OCI-LY3 (cell line): ENCODE results near the gene ACCSL.
A peak's percentile ranks its signal among the peaks of the same experiment; 100 is the strongest.

Source experiments
- H2AFZ ChIP-seq: fragments of 200-600, 300-600 bp; shearing (Covaris generic); 2 replicates; pipeline ENCODE4 v1.6.0; 2014; ENCODE audit warnings: antibody characterized with exemption, low read depth, low read length
- H3K27ac ChIP-seq: fragments of 200-600, 300-600 bp; sonication (generic); 2 replicates; pipeline ENCODE4 v1.5.1; 2014; ENCODE audit warnings: mild to moderate bottlenecking, low read length, moderate library complexity, mixed read lengths
- H3K27me3 ChIP-seq: fragments of 200-600, 300-600 bp; sonication (generic); 2 replicates; pipeline ENCODE4 v1.6.1; 2014; ENCODE audit warnings: low read depth, low read length, mixed read lengths
- H3K36me3 ChIP-seq: fragments of 200-600, 300-600 bp; sonication (generic); replicated peaks from 2 replicates; pipeline ENCODE3; 2014; ENCODE audit warnings: low read depth, low read length, mixed read lengths
- H3K4me1 ChIP-seq: fragments of 300-600, 200-600 bp; sonication (generic); 2 replicates; pipeline ENCODE4 v1.6.1; 2014; ENCODE audit warnings: low read length, mixed read lengths
- H3K4me2 ChIP-seq: fragments of 200-600, 300-600 bp; sonication (generic); 2 replicates; pipeline ENCODE4 v1.6.1; 2014; ENCODE audit warnings: low read length, mixed read lengths
- H3K4me3 ChIP-seq: fragments of 300-600, 200-600 bp; sonication (generic); 2 replicates; pipeline ENCODE4 v1.5.1; 2014; ENCODE audit warnings: antibody characterized with exemption, mild to moderate bottlenecking, low read length, moderate library complexity
- H3K79me2 ChIP-seq: fragments of 300-600, 200-600 bp; shearing (Covaris generic); 2 replicates; pipeline ENCODE4 v1.6.1; 2014; ENCODE audit warnings: mild to moderate bottlenecking, low read length, mixed read lengths
- H3K9ac ChIP-seq: fragments of 300-600, 200-600 bp; shearing (Covaris generic); 2 replicates; pipeline ENCODE4 v1.6.0; 2014; ENCODE audit warnings: mild to moderate bottlenecking, low read length, moderate library complexity
- H3K9me3 ChIP-seq: fragments of 200-600, 300-600 bp; shearing (Covaris generic); 2 replicates; pipeline ENCODE4 v1.6.1; 2014; ENCODE audit warnings: low read length, mixed read lengths; ENCODE audit not compliant: insufficient read depth
- H4K20me1 ChIP-seq: fragments of 200-600, 300-600 bp; sonication (generic); 2 replicates; pipeline ENCODE4 v1.6.1; 2016; ENCODE audit warnings: low read length, mixed read lengths; ENCODE audit not compliant: insufficient read depth
- EZH2phosphoT487 ChIP-seq: fragments of 200-600 bp; shearing (Covaris generic); IDR thresholded peaks from 2 replicates; pipeline ENCODE4 v1.6.1; 2018; ENCODE audit warnings: antibody characterized with exemption, mixed run types, low read depth
- TF ChIP-seq, protein P1 (sequence below): fragments of 200-600, 300-600 bp; sonication (generic); IDR thresholded peaks from 2 replicates; pipeline ENCODE4 v1.5.1; 2014; ENCODE audit warnings: antibody characterized with exemption, low read length, low read depth

The ACCSL gene

DNA sequence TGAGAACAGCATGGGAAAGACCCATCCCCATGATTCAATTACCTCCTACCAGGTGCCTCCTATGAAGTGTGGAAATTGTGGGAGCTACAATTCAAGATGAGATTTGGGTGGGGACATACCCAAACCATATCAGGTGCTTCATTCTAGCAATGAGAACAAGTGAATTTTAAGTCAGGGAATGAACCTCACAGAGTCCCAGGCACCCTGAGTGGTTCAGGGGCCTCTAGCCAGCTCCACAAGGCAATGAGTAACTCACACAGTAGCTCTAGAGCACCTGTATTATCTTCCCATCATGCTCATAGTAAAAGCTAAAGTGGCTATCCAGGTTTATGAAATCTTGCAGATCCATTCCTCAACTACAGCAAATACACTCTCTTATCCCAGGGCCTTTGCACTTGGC is 13.1 kb upstream of the ACCSL start:
- Histone ChIP-seq H3K4me1 (peaks cover 77% of the 10 kb centered on the region), H3K9ac (peak overlapping the region; percentile 69), H3K27ac (peak overlapping the region; percentile 97), H3K36me3 (peaks cover 7% of the 10 kb centered on the region), H3K4me3 (no peak overlapping the region), H4K20me1 (no peaks in the 10 kb centered on the region), H3K79me2 (no peaks in the 10 kb centered on the region), H3K4me2 (peak overlapping the region; percentile 48), H3K27me3 (no peaks in the 10 kb centered on the region), H2AFZ (no peak overlapping the region), H3K9me3 (0 out of 2 replicates have a peak, but pooled peaks cover 4% of the 10 kb centered on the region)
- TF ChIP-seq, protein P1, sequence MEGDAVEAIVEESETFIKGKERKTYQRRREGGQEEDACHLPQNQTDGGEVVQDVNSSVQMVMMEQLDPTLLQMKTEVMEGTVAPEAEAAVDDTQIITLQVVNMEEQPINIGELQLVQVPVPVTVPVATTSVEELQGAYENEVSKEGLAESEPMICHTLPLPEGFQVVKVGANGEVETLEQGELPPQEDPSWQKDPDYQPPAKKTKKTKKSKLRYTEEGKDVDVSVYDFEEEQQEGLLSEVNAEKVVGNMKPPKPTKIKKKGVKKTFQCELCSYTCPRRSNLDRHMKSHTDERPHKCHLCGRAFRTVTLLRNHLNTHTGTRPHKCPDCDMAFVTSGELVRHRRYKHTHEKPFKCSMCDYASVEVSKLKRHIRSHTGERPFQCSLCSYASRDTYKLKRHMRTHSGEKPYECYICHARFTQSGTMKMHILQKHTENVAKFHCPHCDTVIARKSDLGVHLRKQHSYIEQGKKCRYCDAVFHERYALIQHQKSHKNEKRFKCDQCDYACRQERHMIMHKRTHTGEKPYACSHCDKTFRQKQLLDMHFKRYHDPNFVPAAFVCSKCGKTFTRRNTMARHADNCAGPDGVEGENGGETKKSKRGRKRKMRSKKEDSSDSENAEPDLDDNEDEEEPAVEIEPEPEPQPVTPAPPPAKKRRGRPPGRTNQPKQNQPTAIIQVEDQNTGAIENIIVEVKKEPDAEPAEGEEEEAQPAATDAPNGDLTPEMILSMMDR, result no peak
- no peak for TF ChIP-seq EZH2phosphoT487

DNA sequence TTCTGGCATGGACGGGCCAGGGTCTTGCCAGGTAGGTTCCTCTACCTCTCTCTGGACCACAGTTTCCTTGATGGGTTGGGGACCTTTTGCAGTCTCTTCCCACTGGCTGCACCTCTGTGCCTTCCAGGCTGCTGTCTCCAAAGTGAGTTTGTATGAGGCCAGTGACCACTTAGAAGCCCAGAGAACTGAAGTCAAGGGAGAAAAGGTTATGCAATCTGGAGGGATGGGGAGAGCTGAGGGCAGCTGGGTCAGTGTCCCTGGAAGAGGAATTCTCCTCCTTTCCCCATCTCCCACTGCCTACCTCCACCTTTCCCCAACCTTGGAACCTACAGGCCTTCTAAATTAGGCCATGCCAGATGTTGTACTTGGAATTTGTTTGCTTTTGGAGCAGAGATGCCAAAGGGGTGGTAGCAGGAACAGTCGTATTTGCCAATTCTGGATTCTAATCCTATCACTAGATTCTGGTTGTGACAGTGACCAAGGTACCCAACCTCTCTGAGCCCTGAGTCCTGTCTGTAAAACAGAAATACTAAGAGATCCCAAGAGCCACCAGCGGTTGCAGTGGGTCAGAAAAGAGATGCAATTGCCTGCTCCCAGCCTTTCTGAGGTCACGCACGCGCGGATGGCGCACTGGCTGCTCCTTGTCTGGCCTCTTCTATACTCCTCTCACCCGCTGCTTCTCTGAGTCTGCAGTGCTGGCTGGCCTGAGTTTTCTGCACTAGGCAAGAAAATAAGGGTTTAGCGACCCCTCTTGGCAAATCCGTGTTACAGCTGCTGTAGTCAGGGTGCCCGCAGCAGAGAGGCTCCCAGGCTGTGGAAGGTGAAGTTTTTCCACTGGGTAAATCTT is 10.7 kb upstream of the ACCSL start:
- Histone ChIP-seq H4K20me1 (no peaks in the 10 kb centered on the region), H3K36me3 (peaks cover 7% of the 10 kb centered on the region), H2AFZ (peak overlapping the region; percentile 33; the same call in 1 of the 2 replicates), H3K27me3 (no peaks in the 10 kb centered on the region), H3K79me2 (no peaks in the 10 kb centered on the region), H3K9me3 (peaks cover 11% of the 10 kb centered on the region), H3K4me3 (0 out of 2 replicates have a peak overlapping the region, but pooled peaks have one; percentile 16), H3K9ac (peak overlapping the region; percentile 60), H3K4me1 (peaks cover 54% of the 10 kb centered on the region), H3K4me2 (peak overlapping the region; percentile 51), H3K27ac (peak overlapping the region; percentile 68)
- TF ChIP-seq, protein P1, result peak; percentile 95
- TF ChIP-seq EZH2phosphoT487, result no peak

DNA sequence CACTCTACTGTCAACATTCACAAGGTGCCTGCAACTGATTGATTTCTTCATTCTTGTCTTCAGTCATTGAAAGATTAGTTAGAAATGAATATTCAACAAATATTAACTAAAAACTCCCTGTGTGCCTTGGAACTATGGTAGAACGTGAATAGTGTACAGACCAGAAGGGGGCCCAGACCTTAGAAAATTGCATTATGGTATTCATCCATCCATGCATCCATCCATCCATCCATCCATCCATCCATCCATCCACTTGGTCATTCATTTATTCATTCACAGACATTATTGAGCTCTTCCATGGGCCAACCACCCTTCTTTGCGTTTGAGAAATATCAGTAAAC is 10.2 kb upstream of the ACCSL start:
- no peaks in the 10 kb centered on the region for H3K27me3 ChIP-seq
- H3K4me1 ChIP-seq, result peaks cover 48% of the 10 kb centered on the region
- no peaks in the 10 kb centered on the region for H4K20me1 ChIP-seq
- peaks cover 7% of the 10 kb centered on the region for H3K36me3 ChIP-seq
- TF ChIP-seq, protein P1, result no peak
- no peak for TF ChIP-seq EZH2phosphoT487
- no peak overlapping the region for H3K27ac ChIP-seq
- no peaks in the 10 kb centered on the region for H3K79me2 ChIP-seq
- H2AFZ ChIP-seq, result no peak overlapping the region
- no peak overlapping the region for H3K4me2 ChIP-seq
- H3K4me3 ChIP-seq, result no peak overlapping the region
- peaks cover 11% of the 10 kb centered on the region for H3K9me3 ChIP-seq
- H3K9ac ChIP-seq, result no peak overlapping the region

GRCh38 chr11:44043157-44043556 is 4.6 kb upstream of the ACCSL start:
- Histone ChIP-seq H3K4me1 (no peaks in the 10 kb centered on the region), H3K4me3 (no peak overlapping the region), H3K27me3 (no peaks in the 10 kb centered on the region), H3K4me2 (no peak overlapping the region), H3K27ac (no peak overlapping the region), H2AFZ (no peak overlapping the region), H4K20me1 (no peaks in the 10 kb centered on the region), H3K9me3 (peaks cover 7% of the 10 kb centered on the region), H3K9ac (no peak overlapping the region), H3K79me2 (no peaks in the 10 kb centered on the region), H3K36me3 (no peaks in the 10 kb centered on the region)
- TF ChIP-seq, protein P1, result no peak
- no peak for TF ChIP-seq EZH2phosphoT487
